Endometrium (tissue), 2 donors: ENCODE results near the gene POLE4.

Experiments used
- FAIRE-seq: peaks from 2 replicates; lab custom pipeline; 2012; peaks lifted over from hg19 to GRCh38; lab: Jason Lieb, UNC
- donor health status: control.
- donor health status: control.

POLE4 gene

DNA sequence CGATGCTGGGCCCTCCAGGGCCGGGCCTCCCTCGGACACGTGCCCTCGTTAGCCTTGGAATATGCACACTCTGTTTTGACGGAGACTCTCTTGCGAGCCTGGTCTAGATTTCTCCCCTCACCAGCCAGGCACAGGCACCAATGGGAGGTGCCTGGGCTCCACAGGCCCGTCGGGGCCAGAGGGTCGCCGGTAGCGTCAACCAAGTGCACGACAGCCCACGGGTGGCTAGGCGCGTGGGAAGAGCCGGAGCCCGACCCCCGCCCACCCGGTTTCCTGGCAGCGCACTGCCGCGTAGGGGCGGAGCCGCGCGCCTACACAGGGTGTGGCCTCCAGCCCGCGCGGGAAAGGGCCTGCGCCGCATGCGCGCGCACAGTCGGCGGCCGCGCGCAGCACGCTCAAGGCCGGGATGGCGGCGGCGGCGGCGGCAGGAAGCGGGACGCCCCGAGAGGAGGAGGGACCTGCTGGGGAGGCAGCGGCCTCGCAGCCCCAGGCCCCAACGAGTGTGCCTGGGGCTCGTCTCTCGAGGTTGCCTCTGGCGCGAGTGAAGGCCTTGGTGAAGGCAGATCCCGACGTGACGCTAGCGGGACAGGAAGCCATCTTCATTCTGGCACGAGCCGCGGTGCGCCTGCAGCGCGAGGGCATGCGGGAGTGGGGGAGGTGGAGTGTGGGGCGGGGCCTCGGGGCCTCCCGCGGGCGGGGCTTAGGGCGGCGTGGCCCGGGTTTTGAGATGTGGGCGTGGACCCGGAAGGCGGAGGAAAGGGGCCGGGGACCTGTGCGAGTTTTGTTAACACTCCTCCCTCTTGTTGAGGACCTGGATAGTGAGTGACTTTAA lies at the start of gene POLE4:
POLE4 (plus strand) TSS at position 370 of the 832 bp plus-strand sequence; CDS start at position 407, 37 bp downstream.
- no peak for FAIRE-seq

DNA sequence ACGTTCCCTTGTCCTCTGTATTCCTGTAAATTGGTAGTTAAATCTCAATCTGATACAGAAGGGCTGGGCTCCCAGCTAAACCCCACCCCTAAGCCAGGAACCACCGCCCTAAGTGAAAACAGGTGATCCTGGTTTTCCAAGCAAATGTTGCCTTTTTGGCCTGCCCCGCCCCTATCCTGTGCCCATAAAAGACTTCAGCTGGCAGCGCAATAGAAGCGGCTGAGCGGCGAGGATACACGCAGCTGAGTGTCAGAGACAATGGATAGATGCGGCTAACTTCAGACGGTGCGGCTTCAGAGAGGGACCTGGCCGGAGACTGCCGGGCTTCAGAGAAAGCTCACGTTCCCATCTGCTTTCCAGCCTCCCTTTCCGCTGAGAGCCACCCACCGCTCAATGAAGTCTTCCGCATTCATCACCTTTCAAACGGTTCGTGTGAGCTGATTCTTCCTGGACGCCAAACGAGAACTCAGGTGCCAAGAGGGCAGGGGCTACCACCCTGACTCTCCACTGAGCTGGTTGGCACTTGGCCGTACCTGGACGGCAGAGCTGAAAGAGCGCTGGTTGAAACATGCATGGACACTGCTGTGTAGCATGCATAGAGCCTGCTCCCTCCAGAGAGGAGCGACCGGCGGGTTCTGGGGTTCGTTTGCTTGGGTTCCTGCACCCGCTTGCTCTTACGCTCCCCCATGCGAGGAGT lies 49.5 kb upstream of the POLE4 start:
- FAIRE-seq: no peak

DNA sequence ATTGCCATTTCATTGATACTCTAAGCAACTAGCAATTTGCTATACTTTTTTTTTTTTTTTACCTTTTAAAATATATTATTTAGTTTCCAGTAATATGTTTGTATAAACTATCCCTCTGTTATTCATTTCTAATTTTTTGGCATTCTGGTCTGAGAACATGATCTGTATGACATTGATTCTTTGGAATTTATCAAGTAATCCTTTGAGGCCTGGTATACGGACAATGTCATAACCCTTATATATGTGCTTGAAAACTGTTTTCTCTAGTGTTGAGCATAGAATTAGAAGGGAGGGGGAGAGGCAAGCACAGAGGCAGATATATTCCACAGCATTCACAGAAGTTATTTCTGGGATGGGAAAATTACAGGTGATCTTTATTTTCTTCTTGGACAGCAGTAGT lies 48.2 kb upstream of the POLE4 start:
- no peak for FAIRE-seq

GRCh38 chr2:74911061-74911460 lies 47.4 kb upstream of the POLE4 start:
- FAIRE-seq: no peak

DNA sequence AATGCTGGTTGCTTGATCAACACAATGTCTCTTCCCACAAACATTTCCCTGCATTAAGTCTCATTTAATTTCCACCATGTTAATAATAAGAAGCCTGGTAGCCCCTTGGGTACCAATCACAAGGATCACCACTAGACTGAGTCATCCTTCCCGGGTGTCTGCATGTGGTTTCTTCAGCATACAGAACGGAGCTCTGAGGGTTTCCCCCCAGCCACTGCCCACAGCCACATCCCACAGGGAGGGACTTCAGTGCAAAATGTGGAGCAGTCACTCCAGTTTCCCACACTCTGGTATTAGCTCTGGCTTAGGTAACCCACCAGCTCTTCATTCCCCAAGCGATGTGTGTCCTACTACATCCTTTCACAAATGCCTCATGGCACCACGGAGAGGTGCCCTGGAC lies 42.7 kb upstream of the POLE4 start:
- FAIRE-seq: no peak

- no peak for FAIRE-seq
These were observed 42.0 kb upstream of the POLE4 start for GRCh38 chr2:74916394-74916793.

DNA sequence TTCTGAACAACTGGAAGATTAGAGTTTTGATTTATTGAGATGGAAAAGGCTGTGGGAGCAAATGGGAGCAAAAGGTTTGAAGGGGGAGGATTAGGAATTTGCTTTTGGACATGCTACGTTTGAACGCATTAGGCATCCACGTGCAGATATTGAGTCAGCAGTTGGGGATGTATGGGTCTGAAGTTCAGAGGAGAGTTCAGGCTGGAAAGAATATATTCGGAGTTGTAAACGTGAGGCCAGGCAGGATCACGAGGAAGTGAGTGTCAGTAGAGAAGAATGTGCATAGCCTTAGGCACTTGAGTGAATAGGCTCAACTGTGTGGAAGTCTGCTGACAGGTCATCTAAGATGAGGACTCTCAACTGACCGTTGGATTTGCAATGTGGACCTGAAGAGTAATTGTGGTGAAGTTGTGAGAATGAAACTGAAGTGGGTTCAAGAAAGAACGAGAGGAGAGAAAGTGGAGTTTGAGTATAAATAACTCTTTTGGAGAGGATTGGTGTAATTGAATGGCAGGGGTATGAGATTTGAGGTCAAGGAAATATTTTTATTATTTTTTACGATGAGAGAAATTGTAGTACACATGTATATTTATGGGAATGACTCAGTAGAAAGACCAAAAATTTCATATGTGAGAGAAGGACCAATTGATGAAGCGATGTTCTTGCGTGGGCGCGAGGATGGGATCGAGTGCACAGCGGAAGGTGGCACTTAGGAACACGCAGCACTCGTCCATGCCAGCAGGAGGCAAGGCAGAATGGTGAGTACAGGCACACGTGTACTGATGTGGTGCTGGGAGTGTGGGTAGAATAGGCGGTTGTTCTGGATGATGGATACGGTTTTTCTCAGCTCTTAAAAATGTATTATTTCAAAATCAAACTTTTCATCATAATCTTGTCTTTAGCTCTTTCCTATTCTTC lies 40.5 kb upstream of the POLE4 start:
- FAIRE-seq: no peak

DNA sequence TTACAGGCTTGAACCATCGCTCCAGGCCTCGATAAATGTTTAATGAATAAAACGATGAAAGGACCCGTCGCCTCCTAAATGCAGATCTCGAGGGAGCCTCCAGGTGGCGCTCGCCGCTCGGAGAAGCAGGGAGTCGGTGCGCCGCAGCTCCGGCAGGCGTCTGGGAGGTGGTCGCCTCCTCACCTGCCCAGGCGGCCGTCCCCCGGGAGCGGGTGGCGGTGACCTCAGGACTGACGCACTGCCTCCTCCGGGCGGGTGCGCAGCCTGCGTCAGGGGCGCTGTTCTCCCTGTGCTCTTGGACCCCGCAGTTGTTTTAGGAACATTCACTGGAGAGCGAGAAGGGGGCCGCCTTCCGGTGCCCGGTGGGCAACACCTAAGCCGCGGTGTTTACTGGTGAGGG lies 38.6 kb upstream of the POLE4 start:
- no peak for FAIRE-seq

DNA sequence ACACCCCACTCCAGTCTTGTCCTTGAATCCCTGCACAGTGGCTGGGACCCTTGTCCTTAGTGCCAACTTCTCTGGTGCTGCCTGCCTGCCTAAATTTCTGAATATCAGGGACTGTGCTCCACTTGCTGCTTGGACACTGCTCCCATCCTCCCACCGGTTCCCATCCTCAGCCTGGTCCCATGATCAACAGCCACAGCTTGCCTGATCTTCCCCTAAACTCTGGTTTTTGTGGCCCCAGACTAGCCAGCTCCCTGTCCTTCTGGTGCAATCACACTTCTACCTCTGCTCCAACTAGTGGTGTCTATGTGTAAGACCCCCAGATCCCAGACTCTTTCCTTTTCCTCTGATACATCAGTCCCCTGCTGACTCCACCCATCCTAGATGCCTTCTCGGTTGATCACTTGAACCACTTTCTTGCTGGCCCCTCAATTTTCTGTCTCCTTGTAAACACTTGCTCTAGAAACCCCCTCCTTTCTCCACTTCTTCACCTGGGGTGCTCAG lies 37.2 kb upstream of the POLE4 start:
- FAIRE-seq: no peak

DNA sequence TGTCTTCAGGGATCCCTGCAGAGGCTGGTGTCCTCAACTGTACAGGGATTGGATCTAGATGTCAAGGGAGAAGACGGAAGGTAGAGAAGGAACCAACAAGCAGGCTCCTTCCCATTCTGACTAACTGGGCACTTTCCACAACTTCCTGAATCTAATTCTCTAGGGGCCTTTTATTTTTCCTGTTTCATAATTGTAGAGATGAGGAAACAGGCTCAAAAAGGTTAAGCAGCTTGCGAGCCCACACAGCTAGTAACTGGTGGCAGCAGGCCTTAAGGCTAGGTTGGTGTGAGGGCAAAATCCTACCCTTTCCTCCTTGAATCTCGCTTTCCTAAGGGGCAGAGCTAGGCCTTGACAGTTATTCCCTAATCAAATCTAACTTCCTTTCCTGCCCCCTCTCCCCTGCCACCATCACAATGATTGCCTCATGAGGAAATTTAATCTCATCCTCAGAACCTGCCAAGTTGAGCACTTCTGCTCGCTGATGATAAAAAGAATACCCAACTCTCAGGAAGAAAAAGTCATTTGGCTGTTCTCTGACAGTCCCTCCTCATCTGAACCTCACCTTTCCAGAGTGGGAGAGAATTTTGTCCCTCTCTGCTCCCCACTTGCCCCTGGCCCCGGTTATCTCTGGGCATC lies 35.7 kb upstream of the POLE4 start:
- no peak for FAIRE-seq

DNA sequence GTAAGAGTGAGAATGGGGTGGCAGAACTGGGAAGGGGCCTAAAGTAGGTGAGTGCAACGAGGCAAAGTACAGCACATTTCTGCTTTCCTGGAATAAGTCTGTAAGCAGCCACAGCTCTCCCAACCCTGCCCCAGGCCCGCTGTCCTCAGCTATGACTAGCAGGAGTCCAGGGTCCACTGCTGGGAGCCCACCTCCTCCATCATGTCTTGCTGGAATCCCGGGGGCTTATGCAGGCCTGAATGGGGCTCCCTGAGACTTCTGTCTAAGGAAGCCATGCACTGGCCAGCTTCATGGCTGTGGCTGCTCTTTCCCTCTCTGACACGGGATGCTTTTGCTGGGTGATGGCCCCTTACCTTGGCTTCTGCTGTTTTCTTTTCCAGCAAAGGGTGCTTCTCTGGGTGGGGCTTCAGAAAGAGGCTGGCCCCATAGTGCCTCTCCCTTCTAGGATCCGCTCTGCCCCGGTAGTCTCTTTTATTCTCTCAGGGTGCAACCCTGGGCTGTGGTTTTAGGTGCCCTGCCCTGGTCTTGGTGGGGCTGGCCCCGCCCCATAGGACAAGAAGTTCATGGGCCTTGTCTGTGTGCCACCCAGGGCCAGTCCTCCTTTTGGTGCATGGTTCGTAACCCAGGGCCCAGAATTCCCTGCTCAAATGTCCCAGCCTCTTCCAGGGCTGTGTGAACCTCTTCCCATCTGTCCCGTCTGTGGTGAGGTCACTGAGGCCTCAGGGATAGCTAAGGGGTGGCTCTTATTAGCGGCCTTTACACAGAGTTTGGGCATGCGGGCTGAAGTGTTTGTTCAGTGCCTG lies 33.8 kb upstream of the POLE4 start:
- no peak for FAIRE-seq

DNA sequence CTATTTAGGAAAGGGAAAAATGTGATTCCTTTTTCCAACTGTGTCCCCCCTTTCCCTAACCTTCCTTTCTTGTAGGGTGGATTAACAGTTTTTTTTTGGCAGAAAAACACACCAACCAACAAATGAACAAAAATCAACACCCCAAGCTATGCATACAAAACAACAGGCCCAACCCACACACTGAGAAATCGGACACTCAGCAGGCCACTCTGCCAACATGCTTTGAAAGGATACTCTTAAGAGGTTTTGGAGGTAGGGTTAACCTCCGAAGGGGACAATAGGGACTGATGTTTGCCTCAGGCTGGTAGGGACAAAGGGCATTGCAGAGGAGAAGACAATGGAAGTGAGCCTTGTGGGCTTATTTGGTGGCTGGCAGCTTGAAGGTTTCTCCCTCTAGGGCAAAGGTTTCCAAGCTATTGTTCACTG lies 33.1 kb upstream of the POLE4 start:
- no peak for FAIRE-seq

- no peak for FAIRE-seq
These were observed 30.8 kb upstream of the POLE4 start for GRCh38 chr2:74927621-74928020.

DNA sequence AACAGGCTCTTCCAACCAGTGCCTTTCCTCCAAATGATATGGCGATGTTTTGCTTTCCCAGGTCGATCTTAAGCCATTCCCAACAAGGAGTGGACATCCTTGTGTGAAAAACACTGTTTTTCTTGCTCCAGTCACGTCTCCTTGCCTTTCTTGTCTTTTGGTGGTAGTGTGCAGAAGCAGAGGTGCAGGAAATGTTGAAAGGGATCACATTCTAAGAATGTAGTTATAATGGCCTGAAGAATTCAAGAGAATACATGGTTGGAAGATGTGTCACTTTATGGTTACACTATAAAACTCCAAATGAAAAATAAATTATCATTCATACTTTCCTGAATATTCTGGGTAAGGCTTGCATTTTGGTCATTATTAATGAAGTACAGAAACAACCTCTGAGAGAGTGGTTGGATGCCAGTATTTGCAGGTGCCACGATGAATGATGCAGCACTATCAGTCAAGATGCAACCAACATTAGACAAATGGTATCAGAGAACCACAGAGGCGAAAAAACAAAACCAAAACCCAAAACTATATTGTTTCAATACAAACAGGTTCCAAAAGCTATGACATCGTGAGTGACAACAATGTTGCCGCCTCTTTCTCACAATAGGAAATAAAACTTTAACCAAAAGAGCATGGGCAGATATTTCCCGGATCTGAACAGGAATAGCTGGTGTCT lies 27.5 kb upstream of the POLE4 start:
- no peak for FAIRE-seq

GRCh38 chr2:74931940-74932339 lies 26.5 kb upstream of the POLE4 start:
- no peak for FAIRE-seq

- no peak for FAIRE-seq
These were observed 22.5 kb upstream of the POLE4 start for GRCh38 chr2:74935975-74936391.

DNA sequence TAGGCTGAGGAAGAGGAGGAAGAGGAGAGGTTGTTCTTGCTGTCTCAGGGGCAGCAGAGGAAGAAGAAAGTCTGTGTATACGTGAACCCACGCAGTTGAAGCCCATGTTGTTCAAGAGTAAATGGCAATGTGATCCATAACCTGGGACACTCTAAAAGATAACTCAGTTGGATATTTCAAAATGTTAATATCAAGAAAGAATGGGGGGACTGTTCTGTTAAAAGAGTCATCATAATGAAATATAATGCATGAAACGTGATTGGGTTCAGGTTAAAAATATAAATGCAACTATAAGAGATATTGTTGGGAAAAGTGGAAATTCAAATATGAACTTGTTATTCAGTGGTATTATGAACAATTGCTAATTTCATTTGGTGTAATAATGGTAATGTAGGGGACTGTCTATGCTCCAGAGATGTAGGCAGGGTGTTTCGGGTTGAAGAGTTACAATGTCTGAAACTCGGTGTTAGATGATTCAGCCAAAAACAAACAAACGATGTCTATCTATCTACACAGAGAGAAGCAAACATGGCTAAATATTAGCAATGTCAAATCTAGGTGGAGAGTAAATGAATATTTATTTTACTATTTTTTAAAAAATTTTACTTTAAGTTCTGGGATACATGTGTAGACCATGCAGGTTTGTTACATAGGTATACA lies 21.1 kb upstream of the POLE4 start:
- FAIRE-seq: no peak

DNA sequence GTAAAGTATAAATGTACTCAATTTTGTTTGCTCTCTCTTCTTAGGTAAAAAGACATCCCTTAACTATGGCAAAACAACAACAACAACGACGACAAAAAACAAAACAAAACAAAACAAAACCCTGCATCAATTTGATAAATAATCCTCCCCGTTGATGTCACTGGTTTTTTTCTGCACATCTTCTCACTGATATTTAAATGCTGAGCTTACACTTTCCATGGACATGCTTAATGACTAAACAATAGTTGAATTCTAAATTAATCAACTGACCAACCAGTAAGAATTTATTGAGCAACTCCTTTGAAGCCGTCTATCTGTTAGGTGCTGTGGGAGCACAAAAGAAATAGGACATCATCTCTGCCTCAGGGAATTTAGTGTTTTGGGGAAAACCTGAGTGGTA lies 20.2 kb upstream of the POLE4 start:
- no peak for FAIRE-seq

DNA sequence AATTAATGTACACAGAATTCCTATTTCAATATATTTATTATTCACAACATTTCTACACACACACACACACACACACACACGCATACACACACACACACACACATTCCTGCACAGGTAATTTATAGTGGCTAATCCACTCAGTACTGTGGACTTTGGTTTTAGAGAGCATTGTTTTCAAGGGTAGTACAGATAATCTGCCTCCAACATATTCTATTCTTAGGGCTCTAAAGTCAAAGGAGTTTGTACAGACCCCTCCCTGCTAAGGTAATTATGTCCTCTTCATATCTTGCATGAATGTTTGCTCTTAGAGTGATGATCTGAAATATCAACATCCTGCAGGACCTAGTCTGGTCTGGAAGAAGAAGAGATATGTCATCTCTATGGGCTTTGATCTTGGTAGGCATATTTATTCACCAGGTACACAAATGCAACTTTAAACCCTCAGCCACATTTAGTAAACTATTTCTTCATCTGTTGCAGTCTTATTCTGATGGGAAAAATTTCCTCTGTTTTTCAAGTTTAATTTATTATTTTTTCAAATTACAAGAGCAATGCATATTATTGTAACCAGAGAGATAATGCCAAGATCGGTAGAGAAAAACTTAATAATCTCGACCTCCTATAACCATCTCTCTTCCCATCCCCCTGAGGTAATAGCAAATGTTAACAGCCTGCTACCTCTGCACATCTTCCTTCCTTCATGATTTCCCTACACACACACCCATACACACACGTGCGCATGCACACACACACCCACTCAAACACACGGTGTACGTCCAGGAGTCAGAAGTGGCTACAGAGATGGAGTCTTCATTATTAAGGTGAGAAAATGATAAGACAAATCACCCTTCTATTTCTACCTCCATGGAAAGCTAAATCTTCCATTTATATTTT lies 18.3 kb upstream of the POLE4 start:
- no peak for FAIRE-seq
